Kidney capillary endothelial cell (primary cell): ENCODE results near the gene SLC25A38.

Experiments used
- DNase-seq: peaks from one replicate; pipeline ENCODE4 v3.0.0-alpha.2; 2018; ENCODE audit warnings: low spot score

SLC25A38 gene

DNA sequence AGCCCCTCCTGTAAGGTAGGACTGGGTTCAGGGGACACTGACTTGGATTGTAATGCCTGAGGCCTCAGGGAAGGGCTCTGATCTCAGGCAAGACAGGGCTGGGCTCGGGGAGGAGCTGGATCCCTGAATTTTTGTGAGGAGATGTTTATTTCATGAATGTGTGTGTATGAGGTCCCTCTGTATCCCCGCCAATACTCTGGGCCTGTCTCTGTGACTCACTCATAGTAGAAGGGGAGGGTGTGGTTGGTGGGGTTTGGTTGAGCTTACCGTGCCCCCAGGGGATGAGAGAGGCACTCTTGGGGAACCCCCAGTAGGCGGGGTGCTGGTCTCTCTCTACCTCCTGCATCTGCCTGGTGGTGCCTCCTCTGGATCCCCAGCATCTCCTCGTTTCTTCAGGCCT is 51.4 kb downstream of the SLC25A38 start:
- DNase-seq, result no peak

DNA sequence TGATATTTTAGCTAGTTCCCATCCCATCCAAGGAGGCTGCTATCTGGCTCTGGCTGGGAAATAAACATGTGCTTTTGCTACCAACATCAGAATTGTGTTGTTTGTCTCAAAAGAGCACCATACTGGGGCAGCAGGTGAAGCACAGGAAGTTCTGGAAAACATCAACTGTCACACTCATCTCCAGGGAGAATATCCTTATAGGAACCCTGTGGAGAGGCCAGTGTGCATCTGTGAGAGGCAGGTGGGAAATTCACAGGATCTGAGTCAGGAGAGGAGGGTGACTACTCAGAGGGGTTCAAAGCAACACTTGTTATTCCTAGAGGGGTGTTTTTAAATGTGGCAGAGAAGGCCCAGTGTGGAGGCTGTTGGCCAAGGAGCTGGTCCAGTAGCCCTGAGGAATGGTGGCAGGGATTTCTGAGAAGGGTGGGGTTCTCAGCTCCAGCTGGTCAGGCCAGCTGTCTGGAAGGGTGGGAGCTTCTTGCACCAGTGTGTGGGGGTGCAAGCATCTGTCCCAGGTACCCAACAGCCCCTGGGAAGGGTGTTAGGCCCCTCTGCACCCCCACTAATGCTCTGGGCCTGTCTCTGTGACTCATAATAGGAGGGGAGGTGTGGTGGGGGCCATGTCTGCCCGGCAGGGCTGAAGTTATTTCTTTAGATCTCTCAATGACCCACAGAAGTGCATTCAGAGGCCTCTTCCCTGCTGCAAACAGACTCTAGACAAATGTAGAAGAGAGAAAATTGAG is 52.0 kb downstream of the SLC25A38 start:
- DNase-seq, result no peak

- no peak for DNase-seq
These were observed 55.7 kb downstream of the SLC25A38 start for GRCh38 chr3:39438880-39439279.

DNA sequence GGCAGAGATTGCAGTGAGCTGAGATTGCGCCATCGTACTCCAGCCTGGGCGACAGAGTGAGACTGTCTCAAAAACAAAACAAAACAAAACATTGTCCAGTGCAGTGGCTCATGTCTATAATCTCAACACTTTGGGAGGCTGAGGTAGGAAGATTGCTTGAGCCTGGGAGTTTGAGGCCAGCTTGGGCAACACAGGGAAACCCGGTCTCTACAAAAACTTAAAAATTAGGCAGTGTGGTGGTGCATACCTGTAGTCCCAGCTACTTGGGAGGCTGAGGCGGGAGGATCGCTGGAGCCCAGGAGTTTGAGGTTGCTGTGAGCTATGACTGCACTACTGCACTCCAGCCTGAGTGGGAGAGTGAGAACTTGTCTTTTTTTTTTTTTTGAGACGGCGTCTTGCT is 57.1 kb downstream of the SLC25A38 start:
- DNase-seq, result no peak

GRCh38 chr3:39443530-39443929 is 60.4 kb downstream of the SLC25A38 start:
- no peak for DNase-seq

DNA sequence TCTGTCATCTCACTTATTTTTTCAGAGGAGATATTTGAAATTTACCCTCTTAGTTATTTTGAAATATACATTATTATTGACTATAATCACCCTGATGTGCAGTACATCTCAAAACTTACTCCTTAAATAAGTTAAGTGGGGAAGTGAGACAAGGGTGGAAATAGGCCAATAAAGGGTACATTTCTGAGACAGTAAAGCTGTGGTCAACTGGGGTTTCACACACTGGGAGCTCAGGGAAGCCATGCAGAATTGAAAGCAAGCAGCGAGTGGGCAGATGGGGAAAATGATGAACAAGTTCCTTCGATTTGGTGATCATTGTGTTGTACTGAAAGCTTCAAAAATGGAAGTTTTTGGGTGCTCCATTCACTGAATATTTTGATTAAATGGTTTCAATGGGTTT is 62.8 kb downstream of the SLC25A38 start:
- DNase-seq, result no peak

- DNase-seq, result no peak
These were observed 63.3 kb downstream of the SLC25A38 start for GRCh38 chr3:39446444-39446843.
